ENCODE measurements around the gene TRPV4.
A peak's percentile ranks its signal among the peaks of the same experiment; 100 is the strongest.

The TRPV4 gene

DNA sequence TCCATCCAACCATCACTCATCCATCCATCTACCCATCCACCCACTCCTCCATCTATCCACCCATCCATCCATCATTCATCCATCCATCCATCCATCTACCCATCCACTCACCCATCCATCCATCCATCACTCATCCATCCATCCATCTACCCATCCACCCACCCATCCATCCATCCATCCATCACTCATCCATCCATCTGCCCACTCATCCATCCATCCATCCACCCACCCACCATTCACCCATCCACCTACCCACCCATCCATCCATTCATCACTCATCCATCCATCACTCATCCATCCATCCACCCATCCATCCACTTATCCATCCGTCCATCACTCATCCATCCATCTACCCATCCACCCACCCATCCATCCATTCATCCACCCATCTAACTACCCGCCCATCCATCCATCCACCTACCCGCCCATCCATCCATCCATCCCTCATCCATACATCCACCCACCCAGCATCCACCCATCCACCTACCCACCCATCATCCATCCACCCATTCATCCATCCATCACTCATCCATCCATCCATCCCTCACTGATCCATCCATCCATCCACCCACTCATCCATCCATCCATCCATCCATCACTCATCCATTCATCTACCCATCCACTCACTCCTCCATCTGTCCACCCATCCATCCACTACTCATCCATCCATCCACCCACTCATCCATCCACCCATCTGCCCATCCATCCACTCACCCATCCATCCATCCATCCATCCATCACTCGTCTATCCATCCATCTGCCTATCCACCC lies 24.1 kb downstream of the TRPV4 start:
- no peak overlapping the region for H3K27ac ChIP-seq (ENCODE audit: extremely low read depth, low read depth, low read length)
- CTCF ChIA-PET, result interaction anchor here (0.7 to 1.1 kb wide), 2 partner anchors 36 to 123 kb away, joined by 3 read pairs; no protein-coding TSS in a partner anchor
- TF ChIP-seq ZNF792 (tag by site-specific recombination; IDR thresholded peaks at IDR 0.05) (no peak), SP2 (tag by site-specific recombination; IDR thresholded peaks at IDR 0.05) (peak; percentile 15; the same call in 1 of the 2 replicates), ZNF621 (tag by site-specific recombination; IDR thresholded peaks at IDR 0.05) (no peak; the same call in 1 of the 2 replicates), TCF7L2 (IDR thresholded peaks at IDR 0.05; ENCODE audit: borderline replicate concordance, low read depth, low read length) (no peak), ZNF785 (tag by site-specific recombination; IDR thresholded peaks at IDR 0.05) (0 out of 2 replicates have a peak, but pooled peaks have one; percentile 36), ZNF596 (tag by site-specific recombination; IDR thresholded peaks at IDR 0.05) (no peak), ZNF366 (tag by site-specific recombination; conservative IDR thresholded peaks at IDR 0.05) (peak; percentile 95), ZNF76 (tag by site-specific recombination; IDR thresholded peaks at IDR 0.05; ENCODE audit: borderline replicate concordance, low read depth) (no peak), ZFHX2 (tag by site-specific recombination; conservative IDR thresholded peaks at IDR 0.05) (peak; percentile 79), ZNF791 (tag by site-specific recombination; IDR thresholded peaks at IDR 0.05) (peak; percentile 12; the same call in 1 of the 2 replicates), ZBTB17 (tag by site-specific recombination; IDR thresholded peaks at IDR 0.05) (peak; percentile 100), KLF1 (tag by site-specific recombination; IDR thresholded peaks at IDR 0.05) (0 out of 2 replicates have a peak, but pooled peaks have one; percentile 9), ZNF473 (tag by site-specific recombination; IDR thresholded peaks at IDR 0.05) (peak; percentile 57; the same call in 1 of the 2 replicates), EGR2 (tag by site-specific recombination; IDR thresholded peaks at IDR 0.05; ENCODE audit: low read depth) (peak; percentile 95)
- TF ChIP-seq, protein P1, sequence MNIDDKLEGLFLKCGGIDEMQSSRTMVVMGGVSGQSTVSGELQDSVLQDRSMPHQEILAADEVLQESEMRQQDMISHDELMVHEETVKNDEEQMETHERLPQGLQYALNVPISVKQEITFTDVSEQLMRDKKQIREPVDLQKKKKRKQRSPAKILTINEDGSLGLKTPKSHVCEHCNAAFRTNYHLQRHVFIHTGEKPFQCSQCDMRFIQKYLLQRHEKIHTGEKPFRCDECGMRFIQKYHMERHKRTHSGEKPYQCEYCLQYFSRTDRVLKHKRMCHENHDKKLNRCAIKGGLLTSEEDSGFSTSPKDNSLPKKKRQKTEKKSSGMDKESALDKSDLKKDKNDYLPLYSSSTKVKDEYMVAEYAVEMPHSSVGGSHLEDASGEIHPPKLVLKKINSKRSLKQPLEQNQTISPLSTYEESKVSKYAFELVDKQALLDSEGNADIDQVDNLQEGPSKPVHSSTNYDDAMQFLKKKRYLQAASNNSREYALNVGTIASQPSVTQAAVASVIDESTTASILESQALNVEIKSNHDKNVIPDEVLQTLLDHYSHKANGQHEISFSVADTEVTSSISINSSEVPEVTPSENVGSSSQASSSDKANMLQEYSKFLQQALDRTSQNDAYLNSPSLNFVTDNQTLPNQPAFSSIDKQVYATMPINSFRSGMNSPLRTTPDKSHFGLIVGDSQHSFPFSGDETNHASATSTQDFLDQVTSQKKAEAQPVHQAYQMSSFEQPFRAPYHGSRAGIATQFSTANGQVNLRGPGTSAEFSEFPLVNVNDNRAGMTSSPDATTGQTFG (tag by site-specific recombination; IDR thresholded peaks at IDR 0.05; ENCODE audit: borderline replicate concordance), result 0 out of 2 replicates have a peak, but pooled peaks have one; percentile 6
- POLR2A ChIA-PET, result no interaction called here
- H3K4me1 ChIP-seq (ENCODE audit: control insufficient read depth, insufficient read depth, low read length), result no peaks in the 10 kb centered on the region
- H3K9me3 ChIP-seq (ENCODE audit: control insufficient read depth, insufficient read depth, low read depth, low read length), result no peaks in the 10 kb centered on the region
- peaks cover 0 to 6% of the 10 kb centered on the region in 2 experiments; a peak in 1 of 3 replicates for H3K36me3 ChIP-seq (ENCODE audit: control insufficient read depth in 2 of 2, insufficient read depth in 1 of 2, low read length in 2 of 2)
- no peak overlapping the region for H3K4me3 ChIP-seq (ENCODE audit: low read depth, low read length)

DNA sequence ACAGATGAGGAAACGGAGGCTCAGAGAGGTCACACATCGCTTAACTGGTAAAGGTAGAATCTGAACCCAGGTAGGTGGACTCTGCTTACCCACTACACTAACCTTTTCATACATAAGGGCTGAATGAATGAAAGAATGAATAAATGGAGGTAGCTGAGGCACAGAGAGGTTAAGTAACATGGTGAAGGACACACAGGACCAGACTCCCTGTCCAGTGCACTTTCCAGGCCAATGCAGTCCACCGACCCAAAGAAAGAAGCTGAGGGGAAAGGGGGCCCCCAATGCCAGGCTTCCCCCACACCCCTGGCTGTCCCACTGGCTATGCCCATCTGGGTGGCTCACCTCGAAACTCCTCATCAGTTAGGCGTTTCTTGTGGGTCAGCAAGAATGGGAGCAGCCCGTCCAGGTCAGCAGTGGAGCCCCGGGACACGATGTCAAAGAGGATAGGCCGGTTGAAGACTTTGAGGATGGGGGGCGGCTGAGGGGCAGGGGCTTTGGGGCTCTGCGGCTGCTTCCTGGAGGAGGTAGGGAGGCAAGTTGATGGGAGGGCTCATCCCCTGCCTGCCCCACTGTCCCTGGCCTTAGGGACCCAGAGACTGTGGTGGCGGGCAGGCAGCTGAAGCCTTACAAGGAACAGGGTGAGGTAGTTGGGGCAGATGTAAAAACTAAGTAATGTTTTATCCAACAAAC lies 25.1 kb downstream of the TRPV4 start:
- Histone ChIP-seq H3K4me1 (ENCODE audit: control insufficient read depth, insufficient read depth, low read length) (no peaks in the 10 kb centered on the region), H3K36me3 (ENCODE audit: control insufficient read depth in 2 of 2, insufficient read depth in 1 of 2, low read length in 2 of 2) (no peaks in the 10 kb centered on the region), H3K9me3 (ENCODE audit: control insufficient read depth, insufficient read depth, low read depth, low read length) (no peaks in the 10 kb centered on the region), H3K4me3 (ENCODE audit: low read depth, low read length) (no peak overlapping the region), H3K27ac (ENCODE audit: extremely low read depth, low read depth, low read length) (no peak overlapping the region)
- ChIA-PET CTCF (interaction anchor here (0.6 to 5.0 kb wide), 2 partner anchors 36 to 141 kb away, joined by 5 to 131 read pairs; no protein-coding TSS in a partner anchor), POLR2A (interaction anchor here (1.0 kb wide), 1 partner anchor 13 kb away, joined by 3 read pairs; no protein-coding TSS in a partner anchor)
- no peak for TF ChIP-seq ZNF23 (tag by site-specific recombination; IDR thresholded peaks at IDR 0.05; ENCODE audit: borderline replicate concordance)
- no peak for TF ChIP-seq ZNF776 (tag by site-specific recombination; IDR thresholded peaks at IDR 0.05; ENCODE audit: borderline replicate concordance)
- no peak for TF ChIP-seq ZNF623 (tag by site-specific recombination; IDR thresholded peaks at IDR 0.05)
- TF ChIP-seq ZNF571 (tag by site-specific recombination; IDR thresholded peaks at IDR 0.05), result no peak
- TF ChIP-seq ZBTB17 (tag by site-specific recombination; IDR thresholded peaks at IDR 0.05), result no peak
- TF ChIP-seq, protein P2, sequence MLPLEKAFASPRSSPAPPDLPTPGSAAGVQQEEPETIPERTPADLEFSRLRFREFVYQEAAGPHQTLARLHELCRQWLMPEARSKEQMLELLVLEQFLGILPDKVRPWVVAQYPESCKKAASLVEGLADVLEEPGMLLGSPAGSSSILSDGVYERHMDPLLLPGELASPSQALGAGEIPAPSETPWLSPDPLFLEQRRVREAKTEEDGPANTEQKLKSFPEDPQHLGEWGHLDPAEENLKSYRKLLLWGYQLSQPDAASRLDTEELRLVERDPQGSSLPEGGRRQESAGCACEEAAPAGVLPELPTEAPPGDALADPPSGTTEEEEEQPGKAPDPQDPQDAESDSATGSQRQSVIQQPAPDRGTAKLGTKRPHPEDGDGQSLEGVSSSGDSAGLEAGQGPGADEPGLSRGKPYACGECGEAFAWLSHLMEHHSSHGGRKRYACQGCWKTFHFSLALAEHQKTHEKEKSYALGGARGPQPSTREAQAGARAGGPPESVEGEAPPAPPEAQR (tag by site-specific recombination; IDR thresholded peaks at IDR 0.05), result no peak
- TF ChIP-seq ZNF785 (tag by site-specific recombination; IDR thresholded peaks at IDR 0.05), result no peak
- no peak for TF ChIP-seq KLF8 (tag by site-specific recombination; IDR thresholded peaks at IDR 0.05)
- no peak for TF ChIP-seq ZNF114 (tag by site-specific recombination; IDR thresholded peaks at IDR 0.05)
- no peak for TF ChIP-seq ZNF157 (tag by site-specific recombination; IDR thresholded peaks at IDR 0.05)
- TF ChIP-seq GLIS2 (tag by site-specific recombination; IDR thresholded peaks at IDR 0.05), result no peak
- TF ChIP-seq MZF1 (tag by site-specific recombination; IDR thresholded peaks at IDR 0.05; ENCODE audit: borderline replicate concordance), result no peak
- TF ChIP-seq BCL11A (tag by site-specific recombination; IDR thresholded peaks at IDR 0.05; ENCODE audit: low read depth), result no peak
- TF ChIP-seq ZEB2 (tag by site-specific recombination; IDR thresholded peaks at IDR 0.05), result no peak
- TF ChIP-seq SP3 (tag by site-specific recombination; IDR thresholded peaks at IDR 0.05), result no peak
